Loucy (cell line): ENCODE data around the gene BPIFB4.

ENCODE experiments used
- H2AFZ ChIP-seq: fragments of 200-600 bp; sonication (generic); 2 replicates; pipeline ENCODE4 v1.6.0; 2016; ENCODE audit warnings: antibody characterized with exemption, mild to moderate bottlenecking, low read length, moderate library complexity
- H3F3A ChIP-seq: fragments of 200-600 bp; 2 replicates; pipeline ENCODE4 v1.6.0; 2016; ENCODE audit warnings: antibody characterized with exemption, low read depth, mild to moderate bottlenecking
- H3K27me3 ChIP-seq: fragments of 200-600 bp; sonication (generic); 2 replicates; pipeline ENCODE4 v1.6.1; 2014; ENCODE audit warnings: low read length, mild to moderate bottlenecking; ENCODE audit not compliant: insufficient read depth, poor library complexity, severe bottlenecking
- H3K36me3 ChIP-seq: fragments of 200-600 bp; sonication (generic); 2 replicates; pipeline ENCODE4 v1.6.1; 2016; ENCODE audit warnings: low read length; ENCODE audit not compliant: insufficient read depth
- H3K4me1 ChIP-seq: fragments of 200-600 bp; sonication (generic); 2 replicates; pipeline ENCODE4 v1.5.1; 2014; ENCODE audit warnings: low read length, mild to moderate bottlenecking; ENCODE audit not compliant: insufficient read depth, poor library complexity, severe bottlenecking
- H3K4me2 ChIP-seq: fragments of 200-600 bp; sonication (generic); 2 replicates; pipeline ENCODE4 v1.6.0; 2014; ENCODE audit warnings: antibody characterized with exemption, low read length, low read depth, mild to moderate bottlenecking; ENCODE audit not compliant: poor library complexity, severe bottlenecking
- H3K4me3 ChIP-seq: fragments of 200-600 bp; sonication (generic); 2 replicates; pipeline ENCODE4 v1.5.1; 2014; ENCODE audit warnings: low read length, mild to moderate bottlenecking, mixed read lengths; ENCODE audit not compliant: poor library complexity, severe bottlenecking
- H3K79me2 ChIP-seq: fragments of 200-600 bp; sonication (generic); 2 replicates; pipeline ENCODE4 v1.6.1; 2014; ENCODE audit warnings: low read length; ENCODE audit not compliant: insufficient read depth
- H3K9ac ChIP-seq: fragments of 200-600 bp; sonication (generic); 2 replicates; pipeline ENCODE4 v1.6.0; 2014; ENCODE audit warnings: mild to moderate bottlenecking, low read depth, low read length, moderate library complexity; ENCODE audit not compliant: poor library complexity, severe bottlenecking
- H3K9me2 ChIP-seq: fragments of 200-600 bp; sonication (generic); replicated peaks from 2 replicates; pipeline ENCODE4 v1.6.1; 2016; ENCODE audit warnings: low read depth, low read length, mixed read lengths
- H3K9me3 ChIP-seq: fragments of 200-600 bp; sonication (generic); 2 replicates; pipeline ENCODE4 v1.6.1; 2014; ENCODE audit warnings: mild to moderate bottlenecking, antibody characterized with exemption, low read length, low read depth; ENCODE audit not compliant: insufficient read depth
- H4K20me1 ChIP-seq: fragments of 200-600 bp; sonication (generic); 2 replicates; pipeline ENCODE4 v1.6.0; 2014; ENCODE audit warnings: antibody characterized with exemption, low read length, mild to moderate bottlenecking; ENCODE audit not compliant: insufficient read depth, poor library complexity, severe bottlenecking
- CTCF ChIP-seq: fragments of 200-600 bp; sonication (generic); conservative IDR thresholded peaks from 2 replicates; pipeline ENCODE4 v1.5.1; 2014; ENCODE audit warnings: mild to moderate bottlenecking, antibody characterized with exemption, low read length
- EZH2phosphoT487 ChIP-seq: fragments of 200-600 bp; IDR thresholded peaks from 2 replicates; pipeline ENCODE4 v1.6.1; 2018; ENCODE audit warnings: antibody characterized with exemption, mild to moderate bottlenecking, moderate library complexity, borderline replicate concordance

The BPIFB4 gene

GRCh38 chr20:33131949-33132473 is 52.6 kb downstream of the BPIFB4 start:
- H3K9ac ChIP-seq, result no peak overlapping the region
- no peaks in the 10 kb centered on the region for H4K20me1 ChIP-seq
- no peaks in the 10 kb centered on the region for H3K4me1 ChIP-seq
- TF ChIP-seq EZH2phosphoT487 (no peak), CTCF (no peak)
- no peaks in the 10 kb centered on the region for H3K27me3 ChIP-seq
- H3K9me3 ChIP-seq, result no peaks in the 10 kb centered on the region
- no peak overlapping the region for H3K4me2 ChIP-seq
- no peaks in the 10 kb centered on the region for H3K36me3 ChIP-seq
- H3K4me3 ChIP-seq, result no peak overlapping the region
- H3K9me2 ChIP-seq, result no peaks in the 10 kb centered on the region
- H2AFZ ChIP-seq, result no peak overlapping the region
- H3F3A ChIP-seq, result no peaks in the 10 kb centered on the region
- no peaks in the 10 kb centered on the region for H3K79me2 ChIP-seq

DNA sequence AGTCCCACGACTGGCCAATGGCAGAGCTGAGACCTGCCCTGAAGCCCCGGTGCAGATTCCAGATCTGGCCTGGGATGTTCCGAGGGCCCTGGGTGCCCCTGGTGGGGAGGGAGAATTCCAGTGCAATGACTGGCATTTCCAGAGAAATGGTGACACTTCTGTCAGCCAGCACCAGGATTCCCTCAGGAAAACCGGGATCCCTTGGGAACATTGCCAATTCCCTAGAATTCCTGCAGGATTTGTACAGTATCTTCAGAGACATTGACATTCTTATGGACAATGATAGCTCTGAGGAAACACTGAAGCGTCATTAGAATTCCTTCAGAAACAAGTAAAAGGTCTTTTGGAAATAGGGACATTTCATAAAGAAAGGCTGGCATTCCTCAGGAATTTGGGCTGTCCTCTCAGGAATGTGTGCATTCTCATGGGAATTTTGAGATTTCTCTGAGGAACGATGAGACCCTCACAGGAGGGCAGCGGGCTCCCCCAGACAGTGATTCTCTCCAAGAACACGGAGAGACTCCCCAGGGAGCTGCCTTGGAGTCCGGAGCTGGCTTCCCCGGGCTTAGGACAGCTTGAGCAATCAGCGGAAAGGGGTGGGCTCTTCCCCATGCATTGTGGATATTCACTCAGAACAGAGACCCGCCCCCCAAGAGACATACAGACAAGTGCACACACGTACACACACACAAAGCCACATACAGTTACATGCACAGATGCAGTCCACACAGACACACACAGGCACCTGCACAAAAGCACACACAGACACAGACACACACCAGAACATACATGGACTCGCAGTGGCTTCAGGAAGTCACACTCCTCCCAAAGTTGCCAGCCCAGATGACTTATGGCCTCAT is 53.3 kb downstream of the BPIFB4 start:
- Histone ChIP-seq H3K4me1 (no peaks in the 10 kb centered on the region), H3K9me3 (no peaks in the 10 kb centered on the region), H3K36me3 (no peaks in the 10 kb centered on the region), H3K9ac (no peak overlapping the region), H3K4me2 (no peak overlapping the region), H2AFZ (no peak overlapping the region), H3K9me2 (no peaks in the 10 kb centered on the region), H3K27me3 (no peaks in the 10 kb centered on the region), H3K79me2 (no peaks in the 10 kb centered on the region), H4K20me1 (no peaks in the 10 kb centered on the region), H3F3A (no peaks in the 10 kb centered on the region), H3K4me3 (no peak overlapping the region)
- TF ChIP-seq EZH2phosphoT487 (no peak), CTCF (no peak)

GRCh38 chr20:33133373-33133941 is 54.0 kb downstream of the BPIFB4 start:
- H3K4me2 ChIP-seq, result no peak overlapping the region
- H3K27me3 ChIP-seq, result no peaks in the 10 kb centered on the region
- no peaks in the 10 kb centered on the region for H3K9me3 ChIP-seq
- no peaks in the 10 kb centered on the region for H3F3A ChIP-seq
- no peaks in the 10 kb centered on the region for H3K36me3 ChIP-seq
- no peaks in the 10 kb centered on the region for H3K9me2 ChIP-seq
- no peaks in the 10 kb centered on the region for H4K20me1 ChIP-seq
- no peaks in the 10 kb centered on the region for H3K4me1 ChIP-seq
- no peak for TF ChIP-seq EZH2phosphoT487
- no peak for TF ChIP-seq CTCF
- H2AFZ ChIP-seq, result no peak overlapping the region
- H3K79me2 ChIP-seq, result no peaks in the 10 kb centered on the region
- H3K9ac ChIP-seq, result no peak overlapping the region
- H3K4me3 ChIP-seq, result no peak overlapping the region
